Fibroblast of lung (primary cell): Measurements from ENCODE around the gene TMEM272. TPM values are rescaled to one million over a fixed set of nuclear protein-coding genes. Genes with fewer than 3 reads are reported as not detected.

ENCODE experiments used
- DNase-seq, 2 donors: peaks; one replicate each; pipeline versions ENCODE4 v3.0.0 to v3.0.0-alpha.2; 2010; ENCODE audit warnings: low read depth in 2 of 2
- H2AFZ ChIP-seq: 2 replicates; pipeline ENCODE4 v1.5.1; 2012; ENCODE audit warnings: low read length, control low read depth, inconsistent platforms
- H3K27ac ChIP-seq: 2 replicates; pipeline ENCODE4 v1.5.1; 2011; ENCODE audit warnings: low read length, control low read depth; ENCODE audit not compliant: insufficient read depth
- H3K27me3 ChIP-seq: 2 replicates; pipeline ENCODE4 v1.5.1; 2011; ENCODE audit warnings: mild to moderate bottlenecking, low read length; ENCODE audit not compliant: control insufficient read depth, insufficient read depth
- H3K36me3 ChIP-seq: 2 replicates; pipeline ENCODE4 v1.5.1; 2011; ENCODE audit warnings: low read length; ENCODE audit not compliant: control insufficient read depth, insufficient read depth
- H3K4me1 ChIP-seq: 2 replicates; pipeline ENCODE4 v1.5.1; 2011; ENCODE audit warnings: low read length; ENCODE audit not compliant: control insufficient read depth, insufficient read depth; ENCODE audit errors: extremely low read depth
- H3K4me2 ChIP-seq: 2 replicates; pipeline ENCODE4 v1.5.1; 2011; ENCODE audit warnings: low read length, control low read depth; ENCODE audit not compliant: insufficient read depth; ENCODE audit errors: extremely low read depth
- H3K4me3 ChIP-seq, 4 experiments: fragments of 200-600 bp in 1 of 4; sonication (generic) in 1 of 4; replicated peaks in 1 of 4; 2 replicates each; pipeline ENCODE4 v1.5.1; 2011 to 2016; ENCODE audit warnings: low read length in 4 of 4, low read depth in 3 of 4, mild to moderate bottlenecking in 3 of 4, control low read depth in 2 of 4, inconsistent platforms in 1 of 4, mixed read lengths in 1 of 4; ENCODE audit not compliant: insufficient read depth in 1 of 4; ENCODE audit errors: control extremely low read depth in 1 of 4
- H3K79me2 ChIP-seq: 2 replicates; pipeline ENCODE4 v1.5.1; 2012; ENCODE audit warnings: mild to moderate bottlenecking, low read length, inconsistent platforms; ENCODE audit not compliant: control insufficient read depth, insufficient read depth
- H3K9ac ChIP-seq: 2 replicates; pipeline ENCODE4 v1.5.1; 2011; ENCODE audit warnings: mild to moderate bottlenecking, low read length, control low read depth; ENCODE audit not compliant: insufficient read depth
- H3K9me3 ChIP-seq: 2 replicates; pipeline ENCODE4 v1.5.1; 2012; ENCODE audit warnings: low read depth, low read length; ENCODE audit not compliant: control insufficient read depth, insufficient read depth
- H4K20me1 ChIP-seq: 2 replicates; pipeline ENCODE4 v1.5.1; 2011; ENCODE audit warnings: low read length; ENCODE audit not compliant: control insufficient read depth, insufficient read depth; ENCODE audit errors: extremely low read depth
- CTCF ChIP-seq, 2 donors: IDR thresholded peaks in 1 of 2; conservative IDR thresholded peaks in 1 of 2; 1 replicate in 1 of 2; 2 replicates in 1 of 2; pipeline ENCODE4 v1.5.1; 2011 to 2012; ENCODE audit warnings: low read length in 2 of 2, control low read depth in 1 of 2, inconsistent platforms in 1 of 2, low read depth in 1 of 2, mild to moderate bottlenecking in 1 of 2
- EZH2 ChIP-seq: IDR thresholded peaks from 2 replicates; pipeline ENCODE4 v1.5.1; 2012; ENCODE audit warnings: low read length, control low read depth, mild to moderate bottlenecking; ENCODE audit errors: missing control alignments
- polyA plus RNA-seq, 2 donors: library from polyadenylated mRNA; depleted of rRNA in 1 of 2; stranded (reverse) in 1 of 2; unstranded in 1 of 2; fragments of >200 nt; gene quantifications; 2 replicates each; pipeline ENCODE4 v1.2.1, GENCODE V29; 2011 to 2012; ENCODE audit warnings: missing spikeins in 1 of 2
- total RNA-seq: library from RNA; depleted of rRNA; stranded (reverse); fragments of >200 nt; gene quantifications from 2 replicates; pipeline ENCODE4 v1.2.1, GENCODE V29; 2014

TMEM272 gene
- total and polyA plus RNA-seq, 2 donors (not counting 1 experiment from before 2014, with no cell fraction given) = not detected

DNA sequence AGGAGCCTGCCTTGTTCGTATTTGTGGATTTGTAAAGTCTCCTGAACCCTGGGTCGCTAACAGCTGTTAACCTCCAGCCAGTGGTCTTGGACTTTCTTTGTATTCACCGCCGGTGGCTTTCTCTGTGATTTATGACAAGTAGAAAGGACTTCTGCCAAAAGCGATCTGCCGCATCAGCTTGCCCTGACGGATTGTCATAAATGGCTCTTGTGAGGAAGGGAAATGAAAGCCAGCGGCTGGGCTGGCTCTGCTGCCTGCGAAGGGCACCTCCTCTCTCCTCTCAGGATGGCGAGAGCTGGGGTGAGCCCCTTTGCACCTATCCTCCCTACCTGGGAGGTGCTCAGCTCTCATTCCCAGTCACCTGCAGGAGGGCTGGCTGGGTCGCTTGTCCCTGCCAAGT, 66.6 kb downstream of the TMEM272 start:
- H2AFZ ChIP-seq = no peak overlapping the region
- TF ChIP-seq CTCF (conservative IDR thresholded peaks at IDR 0.05 in 1 of 2, IDR thresholded peaks at IDR 0.05 in 1 of 2; ENCODE audit: low read depth in 1 of 2, low read length in 2 of 2) (no peak), EZH2 (no peak)
- no peaks in the 10 kb centered on the region for H3K79me2 ChIP-seq
- H4K20me1 ChIP-seq = no peaks in the 10 kb centered on the region
- no peaks in the 10 kb centered on the region for H3K9me3 ChIP-seq
- no peaks in the 10 kb centered on the region for H3K4me1 ChIP-seq
- no peak overlapping the region for H3K4me3 ChIP-seq
- no peaks in the 10 kb centered on the region for H3K36me3 ChIP-seq
- DNase-seq = no peak
- no peak overlapping the region for H3K9ac ChIP-seq
- H3K27me3 ChIP-seq = no peaks in the 10 kb centered on the region
- no peak overlapping the region for H3K27ac ChIP-seq
- H3K4me2 ChIP-seq = no peak overlapping the region

DNA sequence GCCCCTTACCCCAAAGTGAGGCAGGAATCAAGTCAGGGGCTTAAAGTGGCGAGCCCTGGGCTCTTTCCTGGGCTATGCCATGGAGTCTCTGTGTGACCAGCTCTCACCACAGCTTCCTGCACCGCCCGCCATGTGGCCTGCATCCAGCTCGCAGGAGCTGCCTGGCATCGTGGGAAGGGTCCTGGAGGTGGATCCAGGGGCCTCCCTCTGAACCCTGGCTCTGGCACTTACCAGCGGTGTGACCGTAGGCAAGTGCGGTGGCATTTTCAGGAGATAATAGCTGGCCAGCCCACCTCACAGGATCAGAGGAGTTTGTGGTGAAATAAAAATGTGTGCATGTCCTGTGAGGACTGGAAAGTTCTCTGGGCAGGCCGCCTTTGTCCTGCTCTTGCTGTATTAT, 67.1 kb downstream of the TMEM272 start:
- no peak overlapping the region for H3K4me3 ChIP-seq
- H4K20me1 ChIP-seq = no peaks in the 10 kb centered on the region
- no peaks in the 10 kb centered on the region for H3K9me3 ChIP-seq
- H3K9ac ChIP-seq = no peak overlapping the region
- H3K4me1 ChIP-seq = no peaks in the 10 kb centered on the region
- H2AFZ ChIP-seq = no peak overlapping the region
- H3K36me3 ChIP-seq = no peaks in the 10 kb centered on the region
- H3K79me2 ChIP-seq = no peaks in the 10 kb centered on the region
- no peak overlapping the region for H3K4me2 ChIP-seq
- DNase-seq = no peak
- TF ChIP-seq CTCF (conservative IDR thresholded peaks at IDR 0.05 in 1 of 2, IDR thresholded peaks at IDR 0.05 in 1 of 2; ENCODE audit: low read depth in 1 of 2, low read length in 2 of 2) (no peak), EZH2 (no peak)
- no peaks in the 10 kb centered on the region for H3K27me3 ChIP-seq
- H3K27ac ChIP-seq = no peak overlapping the region

DNA sequence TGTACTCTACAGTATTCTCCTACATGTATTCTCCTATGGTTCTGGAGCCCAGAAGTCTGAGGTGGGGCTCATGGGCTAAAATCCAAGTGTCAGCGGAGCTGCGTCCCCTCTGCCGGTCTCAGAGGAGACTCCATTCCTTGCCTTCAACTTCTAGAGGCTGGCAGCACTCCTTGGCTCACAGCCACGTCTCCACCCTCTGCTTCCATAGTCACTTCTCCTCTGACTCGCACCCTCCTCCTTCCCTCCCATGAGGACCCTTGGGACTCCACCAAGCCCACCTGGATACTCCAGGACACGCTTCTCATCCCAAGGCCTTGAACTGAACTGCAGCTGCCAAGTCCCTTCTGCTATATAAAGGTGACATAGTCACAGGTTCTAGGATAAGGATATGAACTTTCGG, 68.8 kb downstream of the TMEM272 start:
- DNase-seq = no peak
- TF ChIP-seq CTCF (conservative IDR thresholded peaks at IDR 0.05 in 1 of 2, IDR thresholded peaks at IDR 0.05 in 1 of 2; ENCODE audit: low read depth in 1 of 2, low read length in 2 of 2) = no peak

More for the DNA sequence above, 68.8 kb downstream of the TMEM272 start:
- no peak overlapping the region for H3K27ac ChIP-seq
- no peak overlapping the region for H2AFZ ChIP-seq
- H3K27me3 ChIP-seq = no peaks in the 10 kb centered on the region
- no peak overlapping the region for H3K4me2 ChIP-seq
- no peaks in the 10 kb centered on the region for H3K9me3 ChIP-seq
- no peak overlapping the region for H3K9ac ChIP-seq
- no peaks in the 10 kb centered on the region for H4K20me1 ChIP-seq
- no peaks in the 10 kb centered on the region for H3K79me2 ChIP-seq
- H3K4me3 ChIP-seq = no peak overlapping the region
- no peaks in the 10 kb centered on the region for H3K36me3 ChIP-seq
- no peaks in the 10 kb centered on the region for H3K4me1 ChIP-seq
